ENCODE results near the gene CENPL. TPM values are rescaled to one million over a fixed set of nuclear protein-coding genes. Genes with fewer than 3 reads are reported as not detected.

Gene CENPL
- total and polyA plus RNA-seq, 9 of the 15 experiments (the other 6 are each of a cell fraction or from before 2014, with no cell fraction given): 33.0 to 52.7 (median 39.7) TPM

GRCh38 chr1:173867753-173868265 lies 43.1 kb upstream of the CENPL start, which contains the start of gene GAS5 (continued):
- TF ChIP-seq ZNF277 (CRISPR knock-in tag; IDR thresholded peaks at IDR 0.05; ENCODE audit: borderline replicate concordance): no peak
- 0 out of 2 replicates have a peak, but pooled peaks have one; percentile 20 for TF ChIP-seq ZNF551 (CRISPR knock-in tag; IDR thresholded peaks at IDR 0.05)
- no peak for TF ChIP-seq ZNF583 (CRISPR knock-in tag; IDR thresholded peaks at IDR 0.05)
- TF ChIP-seq FOXO4 (CRISPR knock-in tag; IDR thresholded peaks at IDR 0.05): no peak
- no peak for TF ChIP-seq ZFP1 (CRISPR knock-in tag; IDR thresholded peaks at IDR 0.05)
- TF ChIP-seq ETS2 (tag; IDR thresholded peaks at IDR 0.05; ENCODE audit: borderline replicate concordance, poor library complexity, severe bottlenecking): no peak
- TF ChIP-seq KLF10 (CRISPR knock-in tag; IDR thresholded peaks at IDR 0.05): no peak
- 0 out of 2 replicates have a peak, but pooled peaks have one; percentile 7 for TF ChIP-seq EHMT2 (IDR thresholded peaks at IDR 0.05)
- TF ChIP-seq EP300 (IDR thresholded peaks at IDR 0.05; ENCODE audit: low read length): peak; percentile 16; the same call in 1 of the 2 replicates
- TF ChIP-seq ZNF274 (IDR thresholded peaks at IDR 0.05; ENCODE audit: borderline replicate concordance, low read depth, low read length): no peak
- TF ChIP-seq THRA (IDR thresholded peaks at IDR 0.05): no peak
- peak; percentile 96 for TF ChIP-seq POLR2AphosphoS2 (IDR thresholded peaks at IDR 0.05; ENCODE audit: low read length)
- TF ChIP-seq RBM14 (IDR thresholded peaks at IDR 0.05; ENCODE audit: borderline replicate concordance, insufficient read depth, low read depth, low read length): no peak
- TF ChIP-seq TAF1 (IDR thresholded peaks at IDR 0.05; ENCODE audit: control insufficient read depth, extremely low read depth, insufficient read depth, low read length, severe bottlenecking): peak; percentile 99
- TF ChIP-seq MCM5 (IDR thresholded peaks at IDR 0.05; ENCODE audit: low read depth): no peak
- TF ChIP-seq MTA1 (IDR thresholded peaks at IDR 0.05; ENCODE audit: borderline replicate concordance): peak; percentile 78; the same call in 1 of the 2 replicates
- peak; percentile 46; the same call in 1 of the 2 replicates for TF ChIP-seq STAT5A (IDR thresholded peaks at IDR 0.05; ENCODE audit: borderline replicate concordance, low read length)
- TF ChIP-seq, protein P1, sequence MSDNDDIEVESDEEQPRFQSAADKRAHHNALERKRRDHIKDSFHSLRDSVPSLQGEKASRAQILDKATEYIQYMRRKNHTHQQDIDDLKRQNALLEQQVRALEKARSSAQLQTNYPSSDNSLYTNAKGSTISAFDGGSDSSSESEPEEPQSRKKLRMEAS (CRISPR knock-in tag; IDR thresholded peaks at IDR 0.05): peak; percentile 88
- TF ChIP-seq RNF2 (IDR thresholded peaks at IDR 0.05): no peak
- TF ChIP-seq SETDB1 (IDR thresholded peaks at IDR 0.05; ENCODE audit: low read length): no peak
- TF ChIP-seq TBP (optimal IDR thresholded peaks at IDR 0.05; ENCODE audit: low read depth, low read length): no peak
- peak; percentile 71; the same call in 1 of the 2 replicates for TF ChIP-seq MEF2D (tag; conservative IDR thresholded peaks at IDR 0.05; ENCODE audit: low read depth)
